ENCODE results near the gene NUMBL.

NUMBL gene

DNA sequence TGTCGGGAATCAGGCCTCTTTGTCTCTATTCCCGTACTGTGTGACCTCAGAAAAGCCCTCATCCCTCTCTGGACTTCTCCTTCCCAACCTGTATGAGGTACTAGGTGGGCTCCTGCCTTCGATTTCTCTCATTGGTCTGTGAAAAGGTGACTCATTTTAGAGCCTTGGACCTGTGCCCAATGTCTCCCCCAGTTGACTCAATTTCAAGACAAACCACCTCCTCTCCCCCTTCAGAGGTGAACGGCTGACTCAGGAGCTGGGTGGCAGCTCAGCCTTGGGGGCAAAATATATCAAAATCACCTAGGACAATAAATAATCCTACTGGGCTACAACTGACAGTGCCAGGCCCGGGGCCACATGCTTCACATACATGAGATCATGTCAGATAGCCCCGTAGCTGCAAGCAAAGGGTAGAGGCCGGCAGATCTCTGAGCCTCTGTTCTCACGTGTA, 25.6 kb upstream of the NUMBL start:
- peak; percentile 95 for DNase-seq (ENCODE audit: low spot score)
- POLR2A ChIA-PET (ENCODE audit: low non-redundant PET), result interaction anchor here (0.9 kb wide), 2 partner anchors 12 to 34 kb away, joined by 3 read pairs; partner anchors contain the start of gene ACTMAP
- peak overlapping the region; percentile 100 for H3K27ac ChIP-seq
- TF ChIP-seq CTCF (conservative IDR thresholded peaks at IDR 0.05; ENCODE audit: low read depth), result no peak
- CTCF ChIA-PET, result no interaction called here

GRCh38 chr19:40714441-40715299, 24.2 kb upstream of the NUMBL start:
- POLR2A ChIA-PET (ENCODE audit: low non-redundant PET), result no interaction called here
- peak overlapping the region; percentile 100 for H3K27ac ChIP-seq
- CTCF ChIA-PET, result no interaction called here
- DNase-seq (ENCODE audit: low spot score), result peak; percentile 93
- no peak for TF ChIP-seq CTCF (conservative IDR thresholded peaks at IDR 0.05; ENCODE audit: low read depth)

DNA sequence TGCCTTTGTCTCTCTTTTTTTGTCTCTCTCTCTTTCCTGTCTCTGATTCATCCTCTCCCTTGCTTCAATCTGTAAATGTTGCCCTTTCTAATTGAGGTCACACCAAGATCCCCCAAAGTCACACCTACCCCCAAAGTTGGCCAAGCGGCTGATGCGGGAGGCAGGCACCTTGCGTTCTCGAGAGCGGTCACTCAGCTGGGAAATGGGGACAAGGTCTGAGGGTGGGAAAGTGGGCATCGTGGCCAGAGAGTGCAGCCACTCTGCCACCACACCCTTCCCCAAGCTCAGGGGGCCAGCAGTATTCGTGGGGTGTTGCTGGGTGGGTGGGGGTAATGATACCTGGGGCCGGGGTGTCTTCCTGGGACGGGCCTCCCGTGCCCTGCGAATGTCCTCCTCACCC, 23.5 kb upstream of the NUMBL start:
- CTCF ChIA-PET, result interaction anchor here (1.4 kb wide), 1 partner anchor 51 kb away, joined by 3 read pairs; no protein-coding TSS in a partner anchor
- peak overlapping the region; percentile 100 for H3K27ac ChIP-seq
- TF ChIP-seq CTCF (conservative IDR thresholded peaks at IDR 0.05; ENCODE audit: low read depth), result no peak
- POLR2A ChIA-PET (ENCODE audit: low non-redundant PET), result no interaction called here
- no peak for DNase-seq (ENCODE audit: low spot score)

- POLR2A ChIA-PET (ENCODE audit: low non-redundant PET), result no interaction called here
- CTCF ChIA-PET, result no interaction called here
- TF ChIP-seq CTCF (conservative IDR thresholded peaks at IDR 0.05; ENCODE audit: low read depth), result no peak
Measured at GRCh38 chr19:40709817-40710216, 19.4 kb upstream of the NUMBL start.

DNA sequence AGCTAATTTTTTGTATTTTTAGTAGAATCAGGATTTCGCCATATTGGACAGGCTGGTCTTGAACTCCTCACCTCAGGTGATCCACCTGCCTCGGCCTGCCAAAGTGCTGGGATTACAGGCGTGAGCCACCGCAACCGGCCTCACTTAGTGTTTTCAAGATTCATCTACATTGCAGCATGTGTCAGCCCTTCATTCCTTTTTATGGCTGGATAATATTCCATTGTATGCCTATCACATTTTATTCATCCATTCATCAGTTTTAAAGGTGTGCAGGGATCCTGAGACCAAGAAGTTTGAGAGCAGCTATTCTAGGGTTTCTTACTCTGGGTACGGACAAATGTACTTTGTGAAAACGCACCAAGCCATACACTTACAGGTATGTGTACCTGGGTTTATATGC, 17.2 kb upstream of the NUMBL start:
- ChIA-PET POLR2A (ENCODE audit: low non-redundant PET) (no interaction called here), CTCF (no interaction called here)
- no peak for TF ChIP-seq CTCF (conservative IDR thresholded peaks at IDR 0.05; ENCODE audit: low read depth)
- no peak overlapping the region for H3K27ac ChIP-seq
- DNase-seq (ENCODE audit: low spot score), result no peak

More at GRCh38 chr19:40709817-40710216, 19.4 kb upstream of the NUMBL start:
- peak overlapping the region; percentile 24 for H3K27ac ChIP-seq
- no peak for DNase-seq (ENCODE audit: low spot score)

DNA sequence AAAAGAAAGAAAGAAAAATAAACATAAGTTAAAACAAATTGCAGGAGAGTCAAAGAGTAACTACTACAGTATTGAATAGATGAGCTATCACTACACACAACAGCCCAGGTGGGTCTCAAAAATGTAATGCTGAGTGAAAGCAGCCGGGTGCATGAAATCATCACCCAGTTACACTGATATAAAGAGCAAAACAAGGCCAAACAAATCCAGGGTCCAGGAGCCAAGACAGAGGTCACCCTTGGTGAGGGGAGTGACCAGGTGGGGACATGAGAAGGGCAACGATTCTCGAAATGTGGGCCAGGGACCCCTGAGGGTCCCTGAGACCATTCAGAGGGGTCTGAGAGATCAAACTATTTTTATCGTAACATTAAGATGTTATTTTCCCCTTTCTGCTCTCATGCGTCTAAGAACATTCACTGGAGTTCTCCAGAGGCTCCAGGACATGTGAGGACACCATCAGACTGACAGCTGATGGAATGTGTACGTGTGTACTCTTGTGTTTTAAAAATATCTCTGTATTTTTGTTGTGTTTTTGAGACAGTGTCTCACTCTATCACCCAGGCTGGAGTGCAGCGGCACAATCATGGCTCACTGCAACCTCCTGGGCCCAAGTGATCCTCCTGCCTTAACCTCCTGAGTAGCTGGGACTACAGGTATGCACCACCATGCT, 15.6 kb upstream of the NUMBL start:
- no peak for TF ChIP-seq CTCF (conservative IDR thresholded peaks at IDR 0.05; ENCODE audit: low read depth)
- POLR2A ChIA-PET (ENCODE audit: low non-redundant PET), result no interaction called here
- DNase-seq (ENCODE audit: low spot score), result no peak
- CTCF ChIA-PET, result no interaction called here
- H3K27ac ChIP-seq, result peak overlapping the region; percentile 17; the same call in 1 of the 2 replicates
